Measurements from ENCODE around the gene RIPPLY1.
"Not testable (repeated sequence)": the region's sequence is repeated elsewhere in the genome, so short reads cannot be mapped to it uniquely, and the experiment has no call there.

RIPPLY1 gene

DNA sequence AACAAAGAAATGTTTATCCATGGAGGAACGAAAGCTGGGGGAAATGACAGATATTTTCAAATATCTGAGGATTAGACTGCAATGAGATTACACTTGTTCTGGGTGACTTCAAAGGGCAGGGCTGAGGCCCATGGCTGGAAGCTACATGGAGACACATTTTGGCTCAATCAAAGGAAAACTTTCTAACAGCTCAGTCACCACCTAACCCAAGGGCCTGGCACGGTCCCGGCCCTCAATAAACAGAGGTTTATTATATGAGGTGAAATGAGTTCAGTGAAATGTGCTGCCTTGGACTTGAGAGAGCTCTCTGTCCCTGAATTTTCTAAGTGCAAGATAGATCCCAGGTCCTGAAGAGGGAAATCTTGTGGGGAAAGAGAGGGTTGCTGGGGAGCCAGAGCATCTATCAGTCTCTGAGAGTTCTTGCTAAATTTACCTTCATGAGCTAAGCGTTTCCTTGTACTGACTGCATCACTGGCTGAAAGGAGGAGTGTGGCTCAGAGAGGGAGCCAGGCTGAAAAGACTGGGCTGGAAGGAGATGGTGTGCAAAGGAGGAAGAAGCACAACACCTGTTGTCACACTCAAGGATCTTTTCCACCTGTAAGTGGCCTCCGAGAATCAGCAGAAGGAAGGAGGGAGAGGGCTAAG lies 2.0 kb upstream of the RIPPLY1 start:
- no peak for DNase-seq

DNA sequence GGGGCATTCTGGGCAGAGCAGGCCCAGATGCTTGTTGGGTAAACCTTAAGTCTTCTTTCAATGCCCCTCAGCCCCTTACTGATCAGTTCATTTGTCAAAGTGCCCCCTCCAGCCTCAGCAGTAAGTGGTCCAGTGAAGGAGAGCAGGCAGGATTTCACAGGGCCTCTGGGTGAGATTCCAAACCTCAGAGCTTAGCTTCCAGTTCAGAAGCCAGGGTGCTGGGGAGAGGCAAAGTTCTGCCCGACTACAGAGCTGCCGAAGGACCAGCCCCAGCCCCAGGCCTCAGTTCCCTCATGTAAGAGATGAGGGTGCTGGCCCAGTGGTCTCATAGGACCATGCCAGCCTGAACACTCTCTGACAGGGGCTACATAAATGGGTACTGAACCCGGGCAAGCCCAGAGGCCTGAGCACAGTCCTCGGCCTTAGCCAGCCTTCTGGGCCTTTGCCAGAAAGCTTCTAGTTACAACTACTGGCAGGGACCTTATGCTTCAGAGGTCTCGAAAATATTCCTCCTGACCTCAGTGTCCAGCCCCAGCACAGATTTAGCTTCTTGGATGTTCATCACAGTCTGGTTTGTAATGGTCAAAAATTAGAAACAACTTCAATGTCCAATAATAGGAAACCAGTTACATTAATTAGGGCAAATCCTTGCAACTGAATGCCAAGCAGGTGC lies 851 bp upstream of the RIPPLY1 start:
- DNase-seq = no peak

DNA sequence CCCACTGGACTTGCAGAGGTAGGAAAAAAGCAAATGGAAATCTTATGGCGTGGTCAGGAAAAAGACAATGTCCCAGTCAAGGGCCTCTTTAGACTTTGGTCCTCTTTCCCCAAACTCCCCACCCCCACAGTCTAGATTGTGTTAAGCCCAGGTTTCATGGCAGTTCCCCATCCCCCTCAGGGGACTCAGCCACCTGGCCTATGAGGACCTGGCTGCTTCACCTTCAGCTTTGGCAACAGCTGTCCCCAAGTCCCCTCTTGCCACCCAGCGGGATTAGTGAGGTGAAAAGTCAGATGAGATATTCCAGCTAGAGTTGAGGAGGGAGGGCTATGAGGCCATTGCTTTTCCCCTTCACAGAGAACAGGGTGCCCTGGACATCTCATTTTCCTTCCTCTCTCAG lies 457 bp downstream of the RIPPLY1 start:
- no peak for DNase-seq

DNA sequence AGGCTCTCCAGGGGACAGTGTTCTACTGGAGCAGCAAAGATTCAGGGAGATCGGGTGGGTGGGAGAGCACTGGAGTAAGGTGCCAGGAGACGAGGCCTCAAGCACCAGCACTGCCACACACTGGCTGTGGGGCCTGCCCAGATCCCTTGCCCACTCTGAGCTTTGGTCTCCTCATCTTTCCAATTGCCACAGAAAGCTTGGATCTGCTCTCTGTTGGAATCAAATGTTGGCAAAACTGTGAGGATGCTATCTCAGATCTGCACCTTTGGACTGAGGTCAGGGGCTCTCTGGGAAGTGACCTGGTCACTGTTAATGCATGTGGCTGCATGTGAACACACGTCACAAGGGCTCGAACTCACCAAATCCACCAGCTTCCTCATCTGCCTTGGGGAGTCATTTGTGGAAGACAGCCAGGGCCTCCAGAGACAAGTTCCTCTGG lies 1.3 kb downstream of the RIPPLY1 start:
- no peak for DNase-seq

DNA sequence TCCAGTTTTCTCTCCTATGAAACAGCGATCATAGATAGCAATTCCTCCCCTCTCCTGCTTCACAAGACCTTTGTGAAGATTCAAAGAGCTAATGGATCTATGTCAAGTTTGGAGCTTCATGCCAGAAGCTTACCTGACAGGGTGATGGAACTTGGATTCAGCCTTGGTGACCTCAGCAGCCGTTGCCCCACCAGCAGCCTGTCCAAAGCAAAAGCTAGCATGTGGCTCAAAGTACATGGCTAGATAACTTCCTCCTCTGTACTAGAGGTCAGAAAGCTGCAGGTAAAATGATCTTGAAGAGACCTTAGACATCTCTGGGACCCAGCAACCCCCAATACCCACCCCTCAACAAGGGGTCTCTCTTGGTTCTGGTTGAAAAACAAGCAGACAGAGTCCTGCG lies 1.8 kb downstream of the RIPPLY1 start:
- DNase-seq = no peak

DNA sequence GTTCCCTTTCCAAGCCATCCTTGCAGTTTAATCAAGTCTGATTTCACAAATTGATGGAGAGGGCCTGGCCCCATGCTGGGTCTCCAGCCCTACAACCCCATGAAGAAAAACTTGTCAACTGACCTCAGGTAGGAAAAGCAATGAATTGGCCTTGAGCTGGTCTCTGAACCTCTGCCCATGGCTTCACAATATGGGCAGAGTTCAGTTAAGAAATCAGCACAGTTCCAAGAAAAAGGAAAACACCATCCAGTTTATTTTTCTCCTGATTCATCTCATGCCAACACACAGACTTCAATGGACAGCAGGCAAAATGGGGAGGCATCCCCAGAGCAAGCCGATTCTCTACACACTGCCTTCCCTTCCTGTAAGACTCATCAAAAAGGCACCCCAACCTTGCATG lies 3.3 kb downstream of the RIPPLY1 start:
- no peak for DNase-seq

DNA sequence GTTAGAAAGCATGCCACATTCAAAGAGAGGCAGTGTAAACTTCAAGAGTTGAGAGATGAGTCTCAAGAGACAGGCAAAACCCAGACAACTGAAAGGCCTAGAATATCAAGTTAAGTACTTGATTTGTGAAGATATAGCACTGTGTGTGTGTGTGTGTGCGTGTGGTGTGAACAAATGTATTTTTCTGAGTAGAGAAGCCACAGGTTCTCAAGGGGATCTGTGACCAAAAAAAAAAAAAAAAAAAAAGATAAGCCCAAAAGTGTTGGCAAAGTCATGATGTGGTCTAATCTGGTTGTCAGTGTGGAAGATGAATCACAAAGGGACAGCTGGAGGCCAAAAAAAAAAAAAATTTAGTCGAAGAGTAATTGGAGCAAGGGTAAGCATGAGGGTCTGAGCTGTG lies 3.9 kb downstream of the RIPPLY1 start:
- DNase-seq = no peak

DNA sequence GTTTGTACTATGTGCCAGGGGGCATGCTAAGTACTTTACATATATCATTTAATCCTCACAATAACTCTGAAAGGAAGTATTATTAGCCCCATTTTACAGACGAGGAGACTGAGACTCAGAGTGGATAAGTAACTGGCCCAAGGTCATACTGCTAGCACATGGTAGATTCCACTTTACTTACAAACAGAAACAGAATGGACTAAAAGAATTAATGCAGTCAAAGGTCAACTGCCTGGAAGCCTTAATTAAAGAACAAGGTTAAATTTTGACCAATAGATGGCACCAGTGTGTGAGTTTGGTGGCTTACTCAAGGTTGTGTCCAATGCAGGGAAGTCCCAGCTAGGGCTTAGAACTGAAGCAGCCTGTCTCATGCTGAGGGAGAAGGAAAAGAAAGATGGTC lies 4.7 kb downstream of the RIPPLY1 start:
- no peak for DNase-seq

DNA sequence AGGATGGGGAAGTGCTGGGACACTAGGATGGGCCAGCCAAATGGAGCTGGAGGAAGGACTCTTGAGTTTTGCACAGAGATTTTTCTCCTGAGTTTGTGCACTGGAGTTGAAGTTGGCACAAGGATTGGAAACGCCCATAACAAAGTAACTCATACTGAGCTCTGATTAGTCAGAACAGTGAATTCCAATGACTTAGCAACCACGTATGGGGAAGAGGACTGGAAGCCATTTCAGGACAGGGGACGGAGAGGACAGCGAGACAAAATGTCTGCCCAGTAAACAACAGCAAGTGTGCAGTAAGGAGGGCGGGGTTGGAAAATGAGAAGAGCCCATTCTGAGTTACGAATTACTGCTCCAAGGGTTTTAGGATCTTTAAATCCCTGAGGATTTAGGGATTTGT lies 5.9 kb downstream of the RIPPLY1 start:
- DNase-seq = no peak

DNA sequence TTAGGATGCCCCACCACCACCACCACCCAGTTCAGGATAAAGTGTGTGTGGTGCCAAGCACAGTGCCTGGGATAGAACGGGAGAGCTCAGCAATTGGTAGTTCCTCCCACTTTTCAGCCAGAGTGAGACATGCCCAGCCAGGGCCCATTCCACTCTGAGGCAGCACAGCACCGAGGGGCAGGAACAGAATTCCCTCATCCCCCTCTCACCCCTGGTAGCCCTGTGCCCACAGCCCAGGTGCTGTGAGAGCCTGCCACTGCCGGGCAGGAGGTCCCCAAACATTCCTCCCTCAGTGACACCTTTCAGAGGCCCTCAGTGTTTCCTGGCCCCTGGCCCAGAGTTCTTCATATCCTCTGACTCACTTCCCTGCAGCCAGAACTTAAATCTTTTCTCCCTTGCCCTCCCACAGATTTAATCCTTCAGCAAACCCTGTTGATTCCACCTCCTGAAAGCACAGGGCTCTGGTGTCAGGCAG lies 8.1 kb downstream of the RIPPLY1 start:
- no peak for DNase-seq

DNA sequence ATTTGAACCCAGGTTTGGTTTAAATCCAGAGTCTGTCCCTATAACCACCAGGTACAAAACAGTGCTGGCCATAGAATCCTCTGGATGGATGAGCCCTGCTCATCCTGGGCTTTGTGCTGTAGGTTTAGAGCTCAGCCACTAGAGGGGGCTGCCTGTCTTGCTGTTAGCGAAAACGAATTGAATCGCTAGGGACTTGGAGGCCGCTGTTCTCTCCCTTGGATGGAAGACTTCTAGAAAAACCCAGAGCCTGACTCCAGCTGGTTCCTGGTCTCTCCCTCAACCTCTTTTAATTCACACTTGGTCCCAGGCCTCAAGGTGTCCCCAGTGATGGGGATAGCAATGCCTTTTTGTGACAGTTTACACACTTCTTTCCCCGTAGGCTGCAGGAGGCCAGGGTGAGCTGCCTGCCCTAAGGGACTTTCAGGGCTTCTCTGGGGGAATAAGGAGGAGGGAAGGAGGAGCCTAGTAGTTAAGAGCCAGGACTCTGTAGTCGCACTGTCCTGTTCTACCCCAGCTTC lies 8.7 kb downstream of the RIPPLY1 start:
- peak; percentile 10 for DNase-seq

DNA sequence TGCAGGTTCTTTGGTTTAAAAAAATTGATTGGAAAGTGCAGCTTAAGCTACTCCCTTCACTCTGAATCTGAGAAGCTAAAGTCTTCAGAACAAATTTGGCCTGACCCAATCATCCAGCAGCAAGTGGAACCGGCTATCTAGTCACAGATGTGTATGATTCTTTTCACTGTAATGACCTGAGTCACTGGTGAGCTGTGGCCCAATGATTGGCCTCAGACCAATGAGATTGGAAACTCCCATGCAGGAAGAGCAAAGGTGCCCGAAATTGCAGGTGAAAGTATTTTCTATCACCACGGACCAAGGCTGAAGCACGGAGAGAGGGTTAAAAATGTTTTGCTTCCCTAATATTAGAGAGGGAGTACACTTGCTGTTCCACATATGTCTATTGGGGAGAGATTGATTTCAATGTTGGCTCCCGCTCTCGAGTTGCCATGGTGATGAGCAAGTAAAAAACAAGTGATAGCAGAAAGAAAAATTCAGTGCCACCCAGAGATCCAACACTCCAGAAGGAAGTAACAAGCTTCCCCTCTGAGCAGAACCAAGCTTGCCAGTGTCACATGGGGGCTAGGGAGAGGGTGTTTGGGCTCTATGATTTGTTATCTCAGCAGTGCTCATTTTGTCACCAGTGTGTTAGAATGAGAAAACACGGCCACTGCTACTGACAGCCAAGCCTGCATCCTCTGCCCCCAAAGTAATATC lies 11.2 kb downstream of the RIPPLY1 start:
- DNase-seq = no peak

DNA sequence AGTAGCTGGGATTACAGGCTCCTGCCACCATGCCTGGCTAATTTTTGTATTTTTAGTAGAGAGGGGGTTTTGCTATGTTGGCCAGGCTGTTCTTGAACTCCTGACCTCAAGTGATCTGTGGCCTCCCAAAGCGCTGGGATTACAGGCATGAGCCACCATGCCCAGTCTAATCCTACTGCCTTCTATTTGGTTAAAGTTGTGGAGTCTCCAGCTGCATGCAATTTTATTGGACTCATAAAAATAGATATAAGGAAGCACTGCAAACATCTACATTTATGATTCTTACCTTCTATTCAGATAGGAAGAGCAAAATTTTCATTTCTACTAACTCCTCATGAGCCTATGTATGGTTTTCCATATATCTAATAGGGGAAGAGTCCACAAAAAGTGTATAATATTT lies 13.7 kb downstream of the RIPPLY1 start:
- DNase-seq = no peak

DNA sequence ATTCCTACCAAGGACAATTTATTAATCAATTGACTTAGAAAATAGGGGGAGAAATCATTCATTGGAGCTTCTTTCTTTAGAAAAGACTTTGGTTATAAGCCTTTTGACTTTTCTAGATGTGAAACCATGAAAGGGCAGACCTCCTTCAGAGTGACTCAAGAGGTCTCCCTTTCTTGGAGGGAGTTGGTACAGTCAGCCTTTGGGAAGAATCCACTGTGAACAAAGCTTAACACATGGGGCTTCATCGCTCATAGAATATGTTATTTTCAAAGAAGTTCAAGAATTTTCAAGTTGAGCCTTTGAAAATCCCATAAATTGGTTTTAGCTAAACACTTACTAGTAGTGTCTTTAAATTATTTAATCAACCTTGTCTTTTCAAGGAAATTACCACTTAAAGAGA lies 28.0 kb downstream of the RIPPLY1 start:
- no peak for DNase-seq

DNA sequence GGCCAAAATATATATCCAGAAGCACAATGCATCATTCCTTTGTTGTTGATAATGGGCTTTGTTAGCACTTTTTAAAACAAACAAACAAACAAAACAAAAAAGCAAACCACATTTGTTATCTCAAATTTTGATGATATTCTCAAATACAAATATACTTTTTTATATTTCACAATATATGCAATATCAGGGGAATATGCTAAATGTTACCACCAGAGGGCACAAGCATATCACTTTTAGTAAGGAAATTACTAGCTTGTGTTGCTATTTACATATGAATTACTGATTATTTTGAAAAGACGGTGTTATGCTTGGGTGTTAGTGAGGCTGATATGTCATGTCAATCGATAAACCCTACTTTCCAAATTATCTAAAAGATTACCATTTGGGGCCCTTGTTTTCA lies 29.1 kb downstream of the RIPPLY1 start:
- DNase-seq = no peak

DNA sequence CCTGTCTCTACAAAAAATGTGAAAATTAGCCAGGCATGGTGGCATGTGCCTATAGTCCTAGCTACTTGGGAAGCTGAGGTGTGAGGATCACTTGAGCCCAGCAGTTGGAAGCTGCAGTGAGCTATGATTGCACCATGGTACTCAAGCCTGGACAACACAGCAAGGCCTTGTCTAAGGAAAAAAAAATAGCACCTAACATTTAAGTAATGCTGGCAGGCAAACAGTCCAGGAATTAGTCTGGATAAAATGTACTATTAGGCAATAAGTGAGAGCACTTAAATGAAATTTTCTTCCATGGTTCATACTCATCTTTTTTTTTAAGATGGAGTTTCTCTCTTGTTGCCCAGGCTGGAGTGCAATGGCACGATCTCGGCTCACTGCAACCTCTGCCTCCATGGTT lies 30.3 kb downstream of the RIPPLY1 start:
- DNase-seq = not testable (repeated sequence)

DNA sequence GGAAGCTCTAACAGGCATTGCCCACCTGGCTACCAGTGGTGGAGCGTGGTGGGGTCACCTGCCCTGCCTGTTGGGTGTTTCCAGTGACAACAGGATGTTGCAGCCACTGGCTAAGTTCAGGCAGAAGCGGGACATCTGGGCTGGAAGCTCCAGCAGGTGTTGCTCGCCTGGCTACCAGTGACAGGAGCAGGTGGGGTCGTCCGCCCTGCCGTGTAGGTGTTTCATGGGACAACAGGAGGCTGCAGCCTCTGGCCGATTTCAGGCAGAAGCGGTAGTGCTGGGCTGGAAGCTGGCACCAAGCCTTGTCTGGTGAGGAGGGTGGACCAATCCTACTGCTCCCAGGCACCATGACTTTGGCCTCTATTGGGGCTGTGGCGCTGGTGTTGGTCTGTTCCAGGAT lies 39.4 kb downstream of the RIPPLY1 start:
- DNase-seq = no peak

DNA sequence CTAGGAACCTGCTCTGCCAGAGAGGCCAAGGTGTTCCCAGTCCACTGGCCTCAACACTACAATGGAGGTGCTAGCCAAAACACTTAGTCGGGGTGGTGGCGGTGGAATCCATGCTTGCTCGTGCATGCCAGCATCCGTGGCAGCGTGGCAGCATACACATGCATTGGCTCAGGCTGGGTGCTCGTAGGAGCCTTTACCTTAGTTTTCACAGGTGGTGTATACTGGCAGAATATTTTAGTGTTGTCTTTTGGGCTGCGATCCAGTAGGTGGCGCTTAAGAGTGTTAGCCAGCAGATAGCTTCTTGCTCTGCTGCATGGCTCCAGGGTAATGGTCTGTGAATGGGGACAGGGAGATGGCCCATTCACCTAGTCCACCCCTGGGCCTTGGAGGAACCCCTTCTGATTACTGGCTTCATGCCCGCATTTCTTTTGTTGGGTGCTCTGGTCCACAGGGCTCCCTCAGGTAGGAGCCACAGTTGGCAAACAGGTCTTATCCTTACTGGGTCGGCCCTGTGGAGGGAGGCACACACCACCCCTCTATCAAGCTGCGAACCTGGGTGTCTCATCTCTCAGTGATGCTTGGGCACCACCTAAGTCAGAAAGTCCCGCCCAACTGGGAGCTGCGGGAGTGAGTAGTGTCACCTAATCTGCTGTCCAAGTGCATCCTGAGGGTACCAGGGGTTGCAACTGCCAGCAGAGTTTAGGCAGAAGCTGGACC lies 40.0 kb downstream of the RIPPLY1 start:
- no peak for DNase-seq
